Stimulated activated CD4-positive, alpha-beta T cell treated with anti-CD3 and anti-CD28 coated beads, Interleukin-4, amount 100 ng/mL, for 1 hour (primary cell): ENCODE results near the gene GCK.
"Not testable (repeated sequence)": the region's sequence is repeated elsewhere in the genome, so short reads cannot be mapped to it uniquely, and the experiment has no call there.

Source experiments
- DNase-seq: peaks from one replicate; pipeline ENCODE4 v3.0.0-alpha.2; 2020

The GCK gene

DNA sequence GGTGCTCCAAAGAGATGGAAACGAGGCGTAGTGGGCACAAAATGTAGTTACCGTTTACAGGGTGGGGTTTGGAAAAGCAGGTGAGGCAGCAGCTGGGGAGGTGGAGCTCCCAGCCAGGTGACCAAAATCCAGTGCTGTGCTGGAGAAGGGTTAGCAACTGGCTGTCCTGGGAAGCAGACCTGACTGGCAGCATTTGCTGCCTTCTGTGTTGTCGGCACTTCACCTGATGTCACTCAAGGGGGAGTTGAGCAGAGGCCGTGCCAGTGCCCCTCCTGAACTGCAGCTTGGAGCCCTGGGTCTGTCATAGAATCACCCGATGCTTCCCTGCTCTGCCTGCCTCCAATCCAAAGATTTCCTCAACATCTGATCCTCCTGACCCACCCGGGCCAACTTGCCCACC lies 12.8 kb downstream of the GCK start:
- DNase-seq = no peak

GRCh38 chr7:44175730-44176129 lies 13.5 kb downstream of the GCK start:
- no peak for DNase-seq

GRCh38 chr7:44174694-44174948 lies 14.6 kb downstream of the GCK start:
- not testable (repeated sequence) for DNase-seq

GRCh38 chr7:44173911-44174693 lies 15.1 kb downstream of the GCK start:
- no peak for DNase-seq

GRCh38 chr7:44172803-44173424 lies 16.3 kb downstream of the GCK start:
- DNase-seq = no peak

DNA sequence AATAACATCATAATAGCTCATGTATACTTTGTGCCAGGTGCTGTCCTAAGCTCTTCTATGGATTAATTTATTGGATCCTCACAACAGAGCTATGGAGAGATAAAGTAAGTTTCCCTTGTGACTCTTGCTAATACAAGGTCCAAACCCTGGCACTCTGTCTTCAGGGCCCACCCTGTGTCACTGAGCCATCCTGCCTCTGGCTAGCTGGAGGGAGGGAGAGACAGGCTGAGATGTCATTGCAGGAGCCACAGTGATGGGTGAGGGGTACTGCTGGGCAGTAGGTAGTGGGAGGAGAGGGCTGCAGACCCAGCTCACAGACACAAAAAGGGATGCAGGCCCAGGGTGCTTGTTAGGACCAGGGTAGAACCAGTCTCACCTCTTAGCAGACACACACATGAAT lies 16.9 kb downstream of the GCK start:
- no peak for DNase-seq

GRCh38 chr7:44171901-44172300 lies 17.3 kb downstream of the GCK start:
- not testable (repeated sequence) for DNase-seq

DNA sequence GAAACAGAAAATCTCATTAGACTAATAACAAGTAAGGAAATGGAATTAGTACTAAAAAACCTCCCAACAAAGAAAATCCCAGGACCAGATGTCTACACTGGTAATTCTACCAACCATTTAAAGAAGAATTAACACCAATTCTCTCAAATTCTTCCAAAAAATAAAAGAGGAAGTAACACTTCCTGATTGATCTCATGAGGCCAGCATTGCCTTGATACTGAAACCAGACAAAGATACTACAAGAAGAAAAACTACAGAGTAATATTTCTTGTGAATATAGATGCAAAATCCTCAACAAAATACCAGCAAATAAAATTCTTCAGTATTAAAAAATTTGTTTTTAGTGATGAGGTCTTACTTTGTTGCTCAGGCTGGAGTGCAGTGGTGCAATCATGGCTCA lies 21.3 kb downstream of the GCK start:
- no peak for DNase-seq

DNA sequence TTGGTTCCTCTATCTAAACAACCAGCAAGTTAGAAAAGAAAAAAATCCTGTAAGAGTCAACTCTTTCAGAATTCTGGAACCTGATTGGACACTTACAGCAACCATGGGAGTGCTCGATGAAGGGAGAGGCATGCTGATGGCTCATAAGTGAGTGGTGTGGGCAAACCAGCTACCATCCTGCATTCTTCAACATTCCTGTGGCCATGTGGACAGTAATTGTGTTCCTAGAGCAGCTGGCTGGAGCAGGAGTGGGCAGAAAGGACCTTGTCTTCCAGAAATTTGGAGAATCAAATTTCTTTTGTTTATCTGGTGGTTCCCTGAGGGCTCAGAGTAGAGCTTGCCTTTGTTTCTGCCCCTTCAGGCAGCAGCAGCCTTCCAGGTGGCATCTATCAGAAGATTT lies 25.6 kb downstream of the GCK start:
- DNase-seq = no peak

DNA sequence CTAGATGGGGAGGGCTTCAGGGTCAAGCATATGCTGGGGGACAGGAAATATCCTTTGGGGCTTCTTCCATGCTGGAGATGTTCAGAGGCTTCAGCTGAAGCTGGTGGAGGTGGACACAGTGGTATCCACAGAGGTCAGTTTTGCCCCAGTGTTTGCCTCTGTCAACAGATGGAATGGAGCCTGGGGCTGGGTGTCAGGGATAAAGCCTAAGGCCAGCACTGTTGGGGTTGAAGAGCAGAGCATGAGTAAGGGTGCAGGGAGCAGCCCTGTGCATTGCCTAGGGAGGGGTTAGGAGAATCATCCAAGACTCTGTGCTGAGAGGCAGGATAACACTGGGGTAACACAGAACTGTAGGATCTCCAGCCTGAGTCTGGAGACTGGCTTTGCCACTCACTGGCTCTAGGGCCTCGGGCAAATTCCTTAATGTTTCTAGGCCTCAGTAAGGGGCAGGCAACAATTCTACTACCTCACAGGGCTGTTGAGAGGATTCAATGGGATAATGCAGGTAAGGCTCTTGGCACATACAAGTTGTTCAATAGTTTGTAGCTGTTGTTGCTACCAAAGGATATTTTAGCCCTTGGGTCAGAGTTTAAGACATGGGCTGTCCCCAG lies 26.3 kb downstream of the GCK start:
- DNase-seq = no peak

DNA sequence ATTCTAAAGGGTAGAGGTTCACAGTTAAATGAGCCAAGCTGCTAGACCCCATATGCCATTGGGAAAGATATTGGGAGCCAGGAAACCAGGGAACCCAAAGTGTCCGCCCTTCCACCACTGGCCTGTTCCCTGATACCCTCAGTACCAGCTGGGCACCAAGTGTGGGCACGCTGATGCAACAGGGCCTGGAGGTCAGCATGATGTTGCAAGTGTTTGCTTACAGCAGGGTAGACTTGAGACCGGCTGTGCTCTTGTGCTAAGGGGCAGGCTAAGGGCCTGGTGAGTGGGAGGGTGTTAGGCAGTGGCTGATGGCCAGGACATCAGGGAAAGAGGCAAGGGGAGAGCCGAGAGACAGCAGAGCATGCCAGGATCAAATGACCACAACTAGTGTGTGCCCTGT lies 27.1 kb downstream of the GCK start:
- no peak for DNase-seq

DNA sequence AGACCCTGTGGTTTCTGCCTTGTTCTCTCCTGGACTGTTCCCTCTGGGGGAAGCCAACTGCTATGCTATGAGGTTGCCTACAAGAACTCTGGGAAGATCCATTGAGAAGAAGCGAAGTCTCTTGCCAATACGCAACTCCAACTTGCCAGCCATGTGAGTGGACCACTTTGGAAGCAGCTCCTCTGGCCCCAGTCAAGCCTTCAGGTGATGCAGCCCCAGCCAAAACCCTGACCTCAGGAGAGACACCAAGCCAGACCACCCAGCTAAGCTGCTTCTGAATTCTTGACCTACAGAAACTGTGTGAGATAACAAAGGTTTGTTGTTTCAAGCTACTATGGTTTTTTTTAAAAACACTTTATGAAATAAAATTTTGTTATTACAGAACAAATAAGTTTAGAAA lies 27.9 kb downstream of the GCK start:
- DNase-seq = no peak

DNA sequence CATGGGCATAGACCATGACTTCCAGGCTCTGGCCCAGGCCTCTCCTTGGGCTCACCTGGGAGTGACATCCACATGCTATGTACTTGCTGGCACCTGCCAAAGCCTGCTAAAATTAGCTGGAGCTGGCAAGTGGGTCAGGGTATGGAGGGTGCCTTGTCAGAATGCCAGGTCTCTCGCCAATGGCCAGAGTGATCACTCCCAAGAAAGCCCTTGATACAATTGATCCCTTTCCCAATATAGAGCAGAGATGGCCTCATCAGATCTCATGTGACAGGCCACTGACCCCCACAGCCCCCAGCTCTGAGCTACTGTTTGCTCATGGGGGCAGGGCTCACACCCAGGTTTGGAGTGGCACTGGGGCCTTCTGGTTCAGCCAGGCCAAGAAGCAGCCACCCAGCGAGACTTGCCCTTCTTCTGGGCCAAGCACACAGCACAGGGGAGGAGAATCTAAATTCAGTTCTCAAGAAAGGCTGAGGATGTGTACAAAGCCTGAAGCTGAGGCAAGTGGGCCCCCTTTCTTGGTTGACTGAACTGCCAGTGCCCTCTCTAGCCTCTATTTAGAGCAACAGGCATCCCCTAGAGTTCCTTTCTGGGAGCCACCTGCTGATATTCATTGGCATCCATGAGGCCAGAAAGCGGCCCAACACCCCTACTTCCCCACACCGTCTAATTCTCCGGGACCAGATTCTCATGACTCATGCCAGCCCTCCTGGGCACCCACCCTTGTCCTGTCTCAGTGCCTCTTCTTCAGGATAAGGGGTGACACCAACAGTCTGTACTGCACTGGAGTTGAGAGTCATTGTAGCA lies 29.2 kb downstream of the GCK start:
- DNase-seq = no peak

- no peak for DNase-seq
These were observed 30.2 kb downstream of the GCK start for GRCh38 chr7:44158873-44159631.

DNA sequence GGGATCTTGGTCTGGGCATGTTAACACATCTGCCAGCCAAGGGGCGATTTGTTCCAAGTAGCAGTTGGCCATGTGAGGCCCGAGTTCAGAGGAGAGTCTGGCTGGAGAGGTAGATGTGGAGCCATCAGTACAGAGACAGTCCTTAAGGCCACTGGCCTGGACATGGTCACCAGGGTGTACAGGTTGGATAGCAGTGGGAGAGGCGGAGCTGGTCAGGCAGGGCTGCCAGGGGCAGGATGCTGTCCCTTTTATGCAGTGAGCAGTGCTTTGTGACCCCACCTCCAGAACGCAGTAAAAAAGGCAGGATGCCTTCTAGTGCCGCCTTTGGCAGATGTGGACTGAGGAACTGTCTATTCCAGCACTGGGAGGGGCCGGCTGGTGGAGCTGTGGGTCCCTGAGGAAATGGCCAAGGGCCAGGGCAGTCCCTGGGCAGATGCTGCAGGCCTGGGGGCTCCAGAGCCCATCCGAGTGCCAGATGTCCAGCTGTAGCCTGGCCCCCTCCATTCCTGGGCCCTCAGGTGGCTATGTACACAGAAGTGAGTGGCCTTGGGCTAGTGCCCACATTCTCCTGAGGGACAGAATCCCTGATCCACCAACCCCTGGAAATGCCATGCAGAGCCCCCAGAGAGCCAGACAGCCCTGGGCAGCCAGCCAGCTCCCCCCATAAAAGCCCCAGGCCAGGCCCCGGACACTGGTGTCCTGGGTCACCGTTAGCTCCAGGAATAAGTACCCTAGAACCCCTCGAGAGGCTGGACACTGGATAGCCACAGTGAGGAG lies 31.0 kb downstream of the GCK start:
- no peak for DNase-seq

DNA sequence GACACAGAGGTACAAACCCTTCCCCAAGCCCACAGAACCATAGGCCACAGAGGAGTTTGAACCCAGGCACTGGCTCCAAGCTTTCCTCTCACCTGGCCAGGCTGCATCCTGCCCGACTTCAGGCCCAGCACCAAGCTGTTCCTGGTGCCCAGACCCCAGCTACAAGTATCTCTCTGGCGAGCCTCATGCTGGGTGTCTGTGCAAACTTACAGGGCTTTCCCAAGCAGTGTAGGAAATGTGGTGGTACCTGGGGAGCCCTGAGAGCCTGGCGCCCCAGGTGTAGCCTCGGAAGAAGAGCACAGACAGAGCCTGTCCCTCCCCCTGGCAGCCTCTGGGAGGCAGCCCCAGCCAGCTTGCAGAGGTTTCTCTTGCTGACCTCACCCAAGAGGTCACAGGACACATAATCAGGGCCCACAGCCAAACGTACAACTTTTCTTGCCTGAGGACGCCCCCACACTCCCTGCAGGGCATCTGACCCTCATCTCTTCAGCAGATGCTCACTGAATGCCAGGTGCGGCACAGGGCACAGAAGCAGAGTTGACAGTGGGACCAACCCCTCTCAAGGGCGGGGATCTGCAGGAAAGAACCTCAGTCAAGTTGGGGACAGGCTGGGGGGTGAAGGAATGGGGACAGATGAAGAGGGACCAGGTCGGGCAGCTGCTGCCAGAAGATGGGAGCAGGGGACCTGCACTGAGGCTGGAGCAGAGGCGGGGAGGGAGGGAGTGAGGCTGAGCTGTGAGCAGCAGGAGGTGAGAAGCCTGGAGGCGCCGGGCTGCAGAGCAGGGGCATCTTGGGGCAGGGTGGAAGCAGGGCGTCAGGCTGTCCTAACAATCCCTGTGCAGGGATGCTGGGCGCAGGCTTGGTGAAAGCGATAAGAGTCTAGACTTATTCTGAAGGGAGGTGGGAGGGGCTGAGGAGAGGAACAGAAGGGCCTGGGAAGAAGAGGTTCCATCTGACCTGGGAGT lies 31.8 kb downstream of the GCK start:
- no peak for DNase-seq

DNA sequence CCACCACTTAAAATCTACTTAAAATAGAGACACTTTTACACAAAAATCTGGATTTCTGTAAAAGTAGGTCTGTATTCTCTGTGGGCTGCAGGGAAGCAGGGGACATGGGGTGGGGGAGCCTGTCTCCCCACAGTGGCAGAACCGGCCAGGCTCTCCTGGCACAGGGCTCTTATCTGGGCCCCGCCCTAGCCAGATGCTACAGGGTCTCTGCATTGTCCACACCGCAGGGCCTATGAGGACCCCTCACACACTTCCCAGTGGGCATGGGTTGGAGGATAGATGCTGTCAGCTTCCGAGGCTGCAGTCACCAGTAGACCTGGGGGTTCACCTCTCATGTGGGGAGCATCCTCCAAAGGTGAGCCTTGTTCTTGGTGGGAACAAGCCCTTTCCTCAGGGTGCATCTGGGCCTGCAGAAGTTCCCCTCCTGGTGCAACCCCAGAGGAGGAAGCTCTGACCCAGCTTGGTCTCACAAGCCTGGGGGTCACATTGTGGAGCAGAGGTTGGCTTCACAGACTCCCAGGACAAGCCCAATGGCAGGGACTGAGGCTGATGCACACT lies 32.7 kb downstream of the GCK start:
- DNase-seq = no peak

DNA sequence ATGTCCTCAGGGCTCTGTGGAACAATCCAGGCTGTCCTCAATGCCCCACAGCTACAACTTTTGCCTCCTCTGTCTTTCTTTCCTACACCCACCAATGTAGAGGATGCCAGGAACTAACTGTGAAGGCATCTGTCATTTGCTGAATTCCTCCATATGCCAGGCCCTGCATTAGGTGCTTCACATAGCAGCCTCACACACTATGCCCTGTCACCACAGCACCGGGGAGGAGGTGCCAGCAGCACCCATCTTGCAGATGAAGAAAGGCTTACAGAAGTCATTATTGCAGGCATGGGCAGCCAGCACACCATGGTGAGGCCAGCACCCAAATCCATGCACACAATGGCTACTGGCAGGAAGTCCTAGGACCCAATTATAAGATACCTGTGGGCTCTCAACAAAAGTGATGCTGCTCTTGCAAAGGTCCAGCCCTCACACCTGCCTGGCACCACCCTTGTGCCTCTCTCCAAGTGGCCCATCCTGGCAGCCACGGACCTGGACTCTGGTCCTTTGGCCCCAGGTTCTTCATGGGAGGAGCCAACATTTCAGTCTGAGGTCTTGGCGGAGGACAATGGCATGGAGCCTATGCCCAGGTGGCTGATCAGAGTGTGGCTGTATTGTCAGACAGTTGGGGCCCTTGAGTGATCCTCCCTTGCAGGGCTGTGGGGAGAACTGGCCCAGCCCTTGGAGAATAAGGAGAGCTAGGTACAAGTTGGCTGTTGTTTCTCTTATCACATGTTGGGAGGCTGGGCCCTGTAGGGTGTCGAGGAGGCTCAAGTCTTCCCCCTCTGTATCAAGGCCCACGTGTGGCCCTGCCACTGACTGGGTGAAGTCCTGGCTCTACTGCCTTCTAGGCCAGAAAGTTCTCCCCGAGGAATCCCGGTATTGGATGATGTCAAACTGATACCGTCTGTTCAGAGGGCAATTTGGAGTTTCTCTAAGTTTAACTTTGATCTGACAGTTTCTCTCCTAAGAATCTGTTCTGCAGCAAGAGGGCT lies 33.8 kb downstream of the GCK start:
- no peak for DNase-seq

DNA sequence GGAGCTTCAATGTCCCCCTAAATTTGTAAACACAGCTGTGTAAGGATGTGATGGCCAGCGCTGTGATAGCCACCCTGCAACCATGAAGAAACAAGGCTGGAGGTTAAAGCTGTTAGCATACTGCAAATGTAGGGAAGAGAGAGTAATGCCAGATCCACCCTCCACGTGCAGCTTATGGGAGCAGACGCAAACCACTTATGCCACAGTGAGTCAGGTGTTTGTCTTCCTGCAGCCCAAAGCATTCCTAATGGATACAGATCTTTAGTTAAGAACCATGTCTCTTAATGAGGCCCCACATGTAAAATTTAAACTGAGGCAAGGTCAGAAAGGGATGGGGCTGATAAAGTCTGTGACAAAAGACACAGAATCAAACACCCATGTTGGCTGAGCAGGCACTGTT lies 34.5 kb downstream of the GCK start:
- no peak for DNase-seq
